K562 (cell line): Measurements from ENCODE around the gene PHF10. TPM values are rescaled to one million over a fixed set of nuclear protein-coding genes. Genes with fewer than 3 reads are reported as not detected.

Source experiments
- ATAC-seq: fragments of 200-7000 bp; cut with Tn5 transposase; 3 replicates; pipeline ENCODE4 v1.9.1; 2020; ENCODE audit warnings: moderate library complexity
- BruUV-seq: library from RNA; stranded (reverse); fragments of 400-500 nt; replicated peaks from 2 replicates; lab custom pipeline; 2021; lab: Mats Ljungman, UMichigan
- CTCF ChIA-PET: fragments of 300-600 bp; formaldehyde crosslinking; extraction: SDS; loops from one replicate; lab custom pipeline; 2021; ENCODE audit warnings: low intra/inter-chr PET ratio; lab: Yijun Ruan, JAX
- POLR2A ChIA-PET: fragments of 300-600, 350-650 bp; sonication (Branson Sonifier 250); formaldehyde crosslinking; extraction: SDS; loops from one replicate; lab custom pipeline; 2021; ENCODE audit warnings: antibody characterized with exemption, inconsistent platforms; lab: Yijun Ruan, JAX
- DNase-seq, 4 experiments: peaks; one replicate each; pipeline versions ENCODE4 v3.0.0 to v3.0.0-alpha.2; 2011 to 2018; ENCODE audit warnings: low spot score in 3 of 4, mixed read lengths in 3 of 4; ENCODE audit errors: extremely low read depth in 1 of 4
- FAIRE-seq: peaks from 2 replicates; lab custom pipeline; 2011; peaks lifted over from hg19 to GRCh38; lab: Jason Lieb, UNC
- H2AFZ ChIP-seq: 2 replicates; pipeline ENCODE4 v1.6.0; 2011; ENCODE audit warnings: low read depth, low read length, control low read depth, inconsistent platforms
- H3K27ac ChIP-seq: fragments of 200-600 bp; 3 replicates; pipeline ENCODE4 v1.8.0; 2011; ENCODE audit warnings: low read depth, mild to moderate bottlenecking, control low read depth, inconsistent platforms, low read length, moderate library complexity, mixed read lengths; ENCODE audit errors: extremely low read depth
- H3K27me3 ChIP-seq, 2 experiments: fragments of 300-600 bp in 1 of 2; 2 replicates in 1 of 2; 3 replicates in 1 of 2; pipeline versions ENCODE4 v1.6.0 to v1.8.0; 2011; ENCODE audit warnings: inconsistent platforms in 2 of 2, low read length in 2 of 2, mild to moderate bottlenecking in 1 of 2, mixed read lengths in 1 of 2, moderate library complexity in 1 of 2; ENCODE audit not compliant: control insufficient read depth in 2 of 2, insufficient read depth in 2 of 2
- H3K36me3 ChIP-seq: fragments of 300-600 bp; 3 replicates; pipeline ENCODE4 v1.8.0; 2011; ENCODE audit warnings: mild to moderate bottlenecking, low read length, inconsistent platforms; ENCODE audit not compliant: control insufficient read depth, insufficient read depth
- H3K4me1 ChIP-seq, 2 experiments: fragments of 200-600 bp in 1 of 2; replicated peaks in 1 of 2; 2 replicates in 1 of 2; 3 replicates in 1 of 2; pipeline versions ENCODE4 v1.5.1 to v1.8.0; 2011; ENCODE audit warnings: inconsistent platforms in 2 of 2, low read length in 2 of 2, mild to moderate bottlenecking in 1 of 2, mixed read lengths in 1 of 2, moderate library complexity in 1 of 2; ENCODE audit not compliant: control insufficient read depth in 2 of 2, insufficient read depth in 2 of 2
- H3K4me2 ChIP-seq: 2 replicates; pipeline ENCODE4 v1.6.1; 2011; ENCODE audit warnings: low read length, control low read depth, inconsistent platforms, mixed read lengths; ENCODE audit not compliant: insufficient read depth
- H3K4me3 ChIP-seq: fragments of 200-600 bp; sonication (generic), shearing (Covaris generic); 2 replicates; pipeline ENCODE4 v1.5.1; 2016; ENCODE audit warnings: control low read depth, inconsistent platforms
- H3K79me2 ChIP-seq: fragments of 200-600 bp; 3 replicates; pipeline ENCODE4 v1.8.0; 2011; ENCODE audit warnings: low read length, inconsistent platforms; ENCODE audit not compliant: control insufficient read depth, insufficient read depth
- H3K9ac ChIP-seq, 2 experiments: 2 replicates each; pipeline versions ENCODE4 v1.6.0 to v1.6.1; 2011; ENCODE audit warnings: low read depth in 2 of 2, low read length in 2 of 2, control low read depth in 1 of 2, inconsistent platforms in 1 of 2, mild to moderate bottlenecking in 1 of 2, mixed read lengths in 1 of 2; ENCODE audit not compliant: insufficient read depth in 1 of 2
- H3K9me1 ChIP-seq: one replicate; pipeline ENCODE4 v1.6.0; 2011; ENCODE audit warnings: inconsistent platforms, mild to moderate bottlenecking, low read length, moderate library complexity; ENCODE audit not compliant: control insufficient read depth, insufficient read depth
- H3K9me3 ChIP-seq: replicated peaks from 2 replicates; pipeline ENCODE4 v1.5.1; 2011; ENCODE audit warnings: low read depth, low read length, inconsistent platforms; ENCODE audit not compliant: control insufficient read depth, insufficient read depth
- H4K20me1 ChIP-seq: replicated peaks from 2 replicates; pipeline ENCODE4 v1.6.1; 2011; ENCODE audit warnings: low read length, inconsistent platforms, mixed read lengths; ENCODE audit not compliant: control insufficient read depth, insufficient read depth
- KAT7 ChIP-seq: sonication (generic); formaldehyde crosslinking; IDR thresholded peaks from 2 replicates; pipeline ENCODE4 v1.8.0; 2022; ENCODE audit warnings: missing genetic modification reagents, mild to moderate bottlenecking, borderline replicate concordance
- NEUROD1 ChIP-seq: fragments of 150-350 bp; IDR thresholded peaks from 2 replicates; pipeline ENCODE4 v1.6.1; 2014; ENCODE audit warnings: borderline replicate concordance, low read length, low read depth; ENCODE audit not compliant: partially characterized antibody
- PHF8 ChIP-seq: fragments of 200-600 bp; sonication (generic); IDR thresholded peaks from 2 replicates; pipeline ENCODE4 v1.6.1; 2012; ENCODE audit warnings: mixed run types, mild to moderate bottlenecking, inconsistent platforms, low read length, moderate library complexity, borderline replicate concordance
- WGBS: fragments of 100-300 bp; shearing (Covaris generic); methylation state at CpG from one replicate; pipeline ENCODE4 v1.1.6; 2016; ENCODE audit warnings: low coverage, mixed read lengths; ENCODE audit not compliant: insufficient coverage; ENCODE audit errors: missing lambda C conversion rate; 5-methylcytosine and 5-hydroxymethylcytosine counted together
- in situ Hi-C: fragments of 300-500 bp; cut with MboI; formaldehyde crosslinking; loops from 4 replicates; pipeline ENCODE4 v1.15.0; 2018; ENCODE audit warnings: inconsistent platforms, mixed read lengths
- intact Hi-C: fragments of 100-400 bp; cut with micrococcal nuclease; formaldehyde crosslinking; loops from 2 replicates; pipeline ENCODE4 v1.14.2; 2022
- polyA plus RNA-seq, 8 experiments: library from polyadenylated mRNA; depleted of rRNA in 4 of 8; stranded (reverse) in 5 of 8; unstranded in 3 of 8; fragments of >200 nt; fragmentation: Nextera tagmentation in 2 of 8; fragmentation: Illumina TruSeq in 1 of 8; extraction: Ambion mirVana in 2 of 8; extraction: Trizol in 1 of 8; gene quantifications; 2 replicates each; pipeline versions ENCODE4 v1.2.1 to v1.2.3, GENCODE V29; 2011 to 2014; ENCODE audit warnings: inconsistent platforms in 1 of 8, missing spikeins in 1 of 8
- total RNA-seq, 7 experiments: library from RNA; depleted of rRNA in 6 of 7; stranded (reverse); fragments of >200 nt in 6 of 7; fragmentation: Illumina TruSeq in 2 of 7; extraction: Trizol in 2 of 7; gene quantifications; 2 replicates each; pipeline versions ENCODE4 v1.2.1 to v1.2.3, GENCODE V29; 2011 to 2021; ENCODE audit warnings: low replicate concordance in 1 of 7
- TF ChIP-seq, protein P1 (sequence below), 3 experiments: IDR thresholded peaks in 2 of 3; conservative IDR thresholded peaks in 1 of 3; 2 replicates each; pipeline ENCODE4 v1.5.1; 2011 to 2012; ENCODE audit warnings: low read length in 3 of 3, mild to moderate bottlenecking in 3 of 3, control low read depth in 2 of 3, improper control_type of control experiment in 1 of 3, inconsistent platforms in 1 of 3, low read depth in 1 of 3, mixed read lengths in 1 of 3, moderate library complexity in 1 of 3; ENCODE audit not compliant: insufficient read depth in 2 of 3
- TF ChIP-seq, protein P2 (sequence below): IDR thresholded peaks from 2 replicates; pipeline ENCODE4 v1.6.1; 2012; ENCODE audit warnings: low read depth, low read length, improper control_type of control experiment, borderline replicate concordance

The PHF10 gene
- total and polyA plus RNA-seq, 9 of the 15 experiments (the other 6 are each of a cell fraction or from before 2014, with no cell fraction given), result 23.9 to 88.9 (median 46.0) TPM

DNA sequence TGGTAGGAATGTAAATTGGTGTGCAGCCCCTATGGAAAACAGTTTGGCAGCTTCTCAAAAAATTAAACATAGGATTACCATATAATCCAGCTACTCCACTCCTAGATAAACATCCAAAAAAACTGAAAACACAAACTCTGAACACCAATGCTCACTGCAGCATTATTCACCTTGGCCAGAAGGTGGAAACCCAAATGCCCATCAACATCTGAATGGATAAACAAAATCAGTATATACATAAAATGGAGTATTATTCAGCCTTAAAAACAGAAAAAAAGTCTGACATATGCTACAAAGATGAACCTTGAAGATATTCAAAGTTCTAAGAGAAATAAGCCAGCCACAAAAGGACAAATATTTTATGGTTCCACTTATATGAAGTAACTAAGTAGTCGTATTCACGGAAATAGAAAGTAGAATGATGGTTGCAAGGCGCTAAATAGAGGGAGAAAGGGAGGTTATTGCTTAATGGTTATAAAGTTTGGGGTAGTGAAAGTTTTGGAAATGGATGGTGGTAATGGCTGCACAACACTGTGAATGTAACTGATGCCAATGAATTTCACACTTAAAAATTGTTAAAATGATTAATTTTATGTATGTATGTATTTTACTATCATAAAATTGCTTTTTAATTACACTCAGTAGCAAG, 4.0 kb downstream of the PHF10 start:
- H2AFZ ChIP-seq, result no peak overlapping the region
- no peak for FAIRE-seq
- intact Hi-C loops, result no loop called here
- no peaks in the 10 kb centered on the region for H3K9me3 ChIP-seq
- ChIA-PET POLR2A (interaction anchor here (0.6 to 7.0 kb wide), 4 partner anchors 10 to 15 kb away, joined by 3 to 46 read pairs (median 4); no protein-coding TSS in a partner anchor), CTCF (no interaction called here)
- H3K27me3 ChIP-seq, result no peaks in the 10 kb centered on the region
- H3K4me2 ChIP-seq, result no peak overlapping the region
- no peak overlapping the region for H3K4me3 ChIP-seq
- 93% methylated on average over 3 of the region's 3 CpGs for WGBS
- peaks cover 19 to 20% of the 10 kb centered on the region in 2 experiments for H3K4me1 ChIP-seq
- BruUV-seq, result no TSS peak
- H3K79me2 ChIP-seq, result peaks cover 49% of the 10 kb centered on the region
- in situ Hi-C loops, result no loop called here
- H4K20me1 ChIP-seq, result peaks cover 6% of the 10 kb centered on the region
- peaks cover 43% of the 10 kb centered on the region for H3K36me3 ChIP-seq
- no peak for ATAC-seq
- H3K9ac ChIP-seq, result no peak overlapping the region
- no peak overlapping the region for H3K27ac ChIP-seq
- TF ChIP-seq KAT7 (CRISPR knock-in tag) (no peak), NEUROD1 (no peak), PHF8 (no peak)
- TF ChIP-seq, protein P1, sequence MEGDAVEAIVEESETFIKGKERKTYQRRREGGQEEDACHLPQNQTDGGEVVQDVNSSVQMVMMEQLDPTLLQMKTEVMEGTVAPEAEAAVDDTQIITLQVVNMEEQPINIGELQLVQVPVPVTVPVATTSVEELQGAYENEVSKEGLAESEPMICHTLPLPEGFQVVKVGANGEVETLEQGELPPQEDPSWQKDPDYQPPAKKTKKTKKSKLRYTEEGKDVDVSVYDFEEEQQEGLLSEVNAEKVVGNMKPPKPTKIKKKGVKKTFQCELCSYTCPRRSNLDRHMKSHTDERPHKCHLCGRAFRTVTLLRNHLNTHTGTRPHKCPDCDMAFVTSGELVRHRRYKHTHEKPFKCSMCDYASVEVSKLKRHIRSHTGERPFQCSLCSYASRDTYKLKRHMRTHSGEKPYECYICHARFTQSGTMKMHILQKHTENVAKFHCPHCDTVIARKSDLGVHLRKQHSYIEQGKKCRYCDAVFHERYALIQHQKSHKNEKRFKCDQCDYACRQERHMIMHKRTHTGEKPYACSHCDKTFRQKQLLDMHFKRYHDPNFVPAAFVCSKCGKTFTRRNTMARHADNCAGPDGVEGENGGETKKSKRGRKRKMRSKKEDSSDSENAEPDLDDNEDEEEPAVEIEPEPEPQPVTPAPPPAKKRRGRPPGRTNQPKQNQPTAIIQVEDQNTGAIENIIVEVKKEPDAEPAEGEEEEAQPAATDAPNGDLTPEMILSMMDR (IDR thresholded peaks at IDR 0.05 in 2 of 3, conservative IDR thresholded peaks at IDR 0.05 in 1 of 3; ENCODE audit: insufficient read depth in 2 of 3, low read depth in 1 of 3, low read length in 3 of 3), result peak in 2 of 3 experiments; percentile 13 to 15; a peak in 1 of 6 replicates
- TF ChIP-seq, protein P2, sequence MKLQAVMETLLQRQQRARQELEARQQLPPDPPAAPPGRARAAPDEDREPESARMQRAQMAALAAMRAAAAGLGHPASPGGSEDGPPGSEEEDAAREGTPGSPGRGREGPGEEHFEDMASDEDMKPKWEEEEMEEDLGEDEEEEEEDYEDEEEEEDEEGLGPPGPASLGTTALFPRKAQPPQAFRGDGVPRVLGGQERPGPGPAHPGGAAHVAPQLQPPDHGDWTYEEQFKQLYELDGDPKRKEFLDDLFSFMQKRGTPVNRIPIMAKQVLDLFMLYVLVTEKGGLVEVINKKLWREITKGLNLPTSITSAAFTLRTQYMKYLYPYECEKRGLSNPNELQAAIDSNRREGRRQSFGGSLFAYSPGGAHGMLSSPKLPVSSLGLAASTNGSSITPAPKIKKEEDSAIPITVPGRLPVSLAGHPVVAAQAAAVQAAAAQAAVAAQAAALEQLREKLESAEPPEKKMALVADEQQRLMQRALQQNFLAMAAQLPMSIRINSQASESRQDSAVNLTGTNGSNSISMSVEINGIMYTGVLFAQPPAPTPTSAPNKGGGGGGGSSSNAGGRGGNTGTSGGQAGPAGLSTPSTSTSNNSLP, result no peak
- no peak for DNase-seq
- no peaks in the 10 kb centered on the region for H3K9me1 ChIP-seq
